Liver (tissue), 9 donors: ENCODE measurements around the gene NR6A1. TPM values are rescaled to one million over a fixed set of nuclear protein-coding genes. Genes with fewer than 3 reads are reported as not detected.

Experiments
- DNase-seq: peaks from one replicate; pipeline ENCODE4 v3.0.0-alpha.2; 2017; ENCODE audit warnings: low spot score
- H3K27ac ChIP-seq, 2 donors: one replicate each; pipeline ENCODE4 v1.7.0; 2013; ENCODE audit warnings: inconsistent platforms in 2 of 2, low read length in 2 of 2, control low read depth in 1 of 2, low read depth in 1 of 2, mild to moderate bottlenecking in 1 of 2
- H3K27me3 ChIP-seq, 4 donors: one replicate each; pipeline versions ENCODE4 v1.6.1 to v1.7.0; 2013; ENCODE audit warnings: low read length in 3 of 4, inconsistent platforms in 1 of 4, mild to moderate bottlenecking in 1 of 4, moderate library complexity in 1 of 4; ENCODE audit not compliant: control insufficient read depth in 4 of 4, insufficient read depth in 4 of 4
- H3K36me3 ChIP-seq, 4 donors: one replicate each; pipeline versions ENCODE4 v1.6.1 to v1.7.0; 2013; ENCODE audit warnings: low read length in 3 of 4, mild to moderate bottlenecking in 3 of 4, low read depth in 1 of 4, moderate library complexity in 1 of 4; ENCODE audit not compliant: control insufficient read depth in 4 of 4, insufficient read depth in 3 of 4
- H3K4me1 ChIP-seq, 4 donors: one replicate each; pipeline versions ENCODE4 v1.6.1 to v1.7.0; 2013; ENCODE audit warnings: low read length in 3 of 4, mild to moderate bottlenecking in 3 of 4, moderate library complexity in 1 of 4; ENCODE audit not compliant: control insufficient read depth in 4 of 4, insufficient read depth in 4 of 4
- H3K4me3 ChIP-seq, 3 donors: one replicate each; pipeline versions ENCODE4 v1.6.1 to v1.7.0; 2013; ENCODE audit warnings: low read length in 3 of 3, control low read depth in 1 of 3, low read depth in 1 of 3, mild to moderate bottlenecking in 1 of 3
- H3K9ac ChIP-seq, 2 donors: one replicate each; pipeline ENCODE4 v1.7.0; 2013; ENCODE audit warnings: low read length in 2 of 2, mild to moderate bottlenecking in 2 of 2, moderate library complexity in 2 of 2, control low read depth in 1 of 2, low read depth in 1 of 2
- H3K9me3 ChIP-seq, 4 donors: one replicate each; pipeline versions ENCODE4 v1.6.1 to v1.7.0; 2013; ENCODE audit warnings: low read length in 3 of 4; ENCODE audit not compliant: control insufficient read depth in 4 of 4
- ATF3 ChIP-seq: IDR thresholded peaks from 2 replicates; pipeline ENCODE4 v1.6.1; 2016; ENCODE audit warnings: antibody characterized with exemption
- CTCF ChIP-seq: fragments of 150-350 bp; IDR thresholded peaks from 2 replicates; pipeline ENCODE4 v1.5.1; 2017; ENCODE audit warnings: improper control_type of control experiment, low read depth, low read length; ENCODE audit not compliant: missing input control
- EGR1 ChIP-seq, 2 donors: IDR thresholded peaks; 2 replicates each; pipeline ENCODE4 v1.6.1; 2016 to 2018; ENCODE audit warnings: antibody characterized with exemption in 2 of 2, low read depth in 2 of 2
- FOXA1 ChIP-seq: IDR thresholded peaks from 2 replicates; pipeline ENCODE4 v1.6.1; 2016; ENCODE audit warnings: antibody characterized with exemption
- FOXA2 ChIP-seq: IDR thresholded peaks from 2 replicates; pipeline ENCODE4 v1.6.1; 2016; ENCODE audit warnings: antibody characterized with exemption
- GABPA ChIP-seq, 2 donors: IDR thresholded peaks in 1 of 2; conservative IDR thresholded peaks in 1 of 2; 2 replicates each; pipeline ENCODE4 v1.6.1; 2016; ENCODE audit warnings: antibody characterized with exemption in 2 of 2, mild to moderate bottlenecking in 1 of 2, moderate library complexity in 1 of 2
- HNF4A ChIP-seq, 2 donors: conservative IDR thresholded peaks; 2 replicates each; pipeline ENCODE4 v1.6.1; 2016; ENCODE audit warnings: antibody characterized with exemption in 2 of 2, mild to moderate bottlenecking in 2 of 2
- HNF4G ChIP-seq: IDR thresholded peaks from 2 replicates; pipeline ENCODE4 v1.6.1; 2016; ENCODE audit warnings: antibody characterized with exemption
- JUND ChIP-seq, 2 donors: IDR thresholded peaks; 2 replicates each; pipeline ENCODE4 v1.6.1; 2016; ENCODE audit warnings: antibody characterized with exemption in 2 of 2
- MAX ChIP-seq: IDR thresholded peaks from 2 replicates; pipeline ENCODE4 v1.6.1; 2016; ENCODE audit warnings: antibody characterized with exemption
- NR2F2 ChIP-seq: IDR thresholded peaks from 2 replicates; pipeline ENCODE4 v1.6.1; 2016; ENCODE audit warnings: antibody characterized with exemption
- RAD21 ChIP-seq, 2 donors: IDR thresholded peaks; 2 replicates each; pipeline ENCODE4 v1.6.1; 2016; ENCODE audit warnings: antibody characterized with exemption in 2 of 2, mild to moderate bottlenecking in 2 of 2
- SP1 ChIP-seq: IDR thresholded peaks from 2 replicates; pipeline ENCODE4 v1.6.1; 2018; ENCODE audit warnings: antibody characterized with exemption, mild to moderate bottlenecking
- TAF1 ChIP-seq: conservative IDR thresholded peaks from 2 replicates; pipeline ENCODE4 v1.6.1; 2016; ENCODE audit warnings: antibody characterized with exemption, mild to moderate bottlenecking
- YY1 ChIP-seq: IDR thresholded peaks from 2 replicates; pipeline ENCODE4 v1.6.1; 2016; ENCODE audit warnings: antibody characterized with exemption, mild to moderate bottlenecking
- ZBTB33 ChIP-seq: IDR thresholded peaks from 2 replicates; pipeline ENCODE4 v1.6.1; 2016; ENCODE audit warnings: antibody characterized with exemption
- WGBS: extraction: QIAGEN DNeasy Blood & Tissue Kit; methylation state at CpG from one replicate; pipeline ENCODE4 v1.1.7; 2013; 5-methylcytosine and 5-hydroxymethylcytosine counted together
- polyA plus RNA-seq, 2 donors: library from polyadenylated mRNA; stranded (reverse) in 1 of 2; unstranded in 1 of 2; fragments of 200-250 nt in 1 of 2; fragments of >200 nt in 1 of 2; fragmentation: Nextera tagmentation in 1 of 2; extraction: Ambion mirVana in 1 of 2; gene quantifications; one replicate each; pipeline versions ENCODE4 v1.2.1 to v1.2.3, GENCODE V29; 2013 to 2015
- total RNA-seq, 2 donors: library from RNA; depleted of rRNA; stranded (reverse); fragments of >200 nt; gene quantifications; one replicate each; pipeline ENCODE4 v1.2.3, GENCODE V29; 2014
- TF ChIP-seq, protein P1 (sequence below): IDR thresholded peaks from 2 replicates; pipeline ENCODE4 v1.6.1; 2016; ENCODE audit warnings: antibody characterized with exemption, mild to moderate bottlenecking
- donor health status: healthy.
- donor health status: healthy.
- donor health status: healthy.
- donor health status: healthy.
- donor health status: healthy.

NR6A1 gene
- total and polyA plus RNA-seq, 4 donors = 0.72 to 6.1 (median 2.1) TPM

- TF ChIP-seq NR2F2 = no peak
- TF ChIP-seq FOXA2 = no peak
- TF ChIP-seq, protein P1, sequence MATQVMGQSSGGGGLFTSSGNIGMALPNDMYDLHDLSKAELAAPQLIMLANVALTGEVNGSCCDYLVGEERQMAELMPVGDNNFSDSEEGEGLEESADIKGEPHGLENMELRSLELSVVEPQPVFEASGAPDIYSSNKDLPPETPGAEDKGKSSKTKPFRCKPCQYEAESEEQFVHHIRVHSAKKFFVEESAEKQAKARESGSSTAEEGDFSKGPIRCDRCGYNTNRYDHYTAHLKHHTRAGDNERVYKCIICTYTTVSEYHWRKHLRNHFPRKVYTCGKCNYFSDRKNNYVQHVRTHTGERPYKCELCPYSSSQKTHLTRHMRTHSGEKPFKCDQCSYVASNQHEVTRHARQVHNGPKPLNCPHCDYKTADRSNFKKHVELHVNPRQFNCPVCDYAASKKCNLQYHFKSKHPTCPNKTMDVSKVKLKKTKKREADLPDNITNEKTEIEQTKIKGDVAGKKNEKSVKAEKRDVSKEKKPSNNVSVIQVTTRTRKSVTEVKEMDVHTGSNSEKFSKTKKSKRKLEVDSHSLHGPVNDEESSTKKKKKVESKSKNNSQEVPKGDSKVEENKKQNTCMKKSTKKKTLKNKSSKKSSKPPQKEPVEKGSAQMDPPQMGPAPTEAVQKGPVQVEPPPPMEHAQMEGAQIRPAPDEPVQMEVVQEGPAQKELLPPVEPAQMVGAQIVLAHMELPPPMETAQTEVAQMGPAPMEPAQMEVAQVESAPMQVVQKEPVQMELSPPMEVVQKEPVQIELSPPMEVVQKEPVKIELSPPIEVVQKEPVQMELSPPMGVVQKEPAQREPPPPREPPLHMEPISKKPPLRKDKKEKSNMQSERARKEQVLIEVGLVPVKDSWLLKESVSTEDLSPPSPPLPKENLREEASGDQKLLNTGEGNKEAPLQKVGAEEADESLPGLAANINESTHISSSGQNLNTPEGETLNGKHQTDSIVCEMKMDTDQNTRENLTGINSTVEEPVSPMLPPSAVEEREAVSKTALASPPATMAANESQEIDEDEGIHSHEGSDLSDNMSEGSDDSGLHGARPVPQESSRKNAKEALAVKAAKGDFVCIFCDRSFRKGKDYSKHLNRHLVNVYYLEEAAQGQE = no peak
- no peak for TF ChIP-seq HNF4A (conservative IDR thresholded peaks at IDR 0.05)
- no peak for TF ChIP-seq ZBTB33
- H3K27ac ChIP-seq = no peak overlapping the region
- 55% methylated on average over 1 of the region's 1 CpG for WGBS
Measured at GRCh38 chr9:124766326-124766725, 4.8 kb downstream of the NR6A1 start.

DNA sequence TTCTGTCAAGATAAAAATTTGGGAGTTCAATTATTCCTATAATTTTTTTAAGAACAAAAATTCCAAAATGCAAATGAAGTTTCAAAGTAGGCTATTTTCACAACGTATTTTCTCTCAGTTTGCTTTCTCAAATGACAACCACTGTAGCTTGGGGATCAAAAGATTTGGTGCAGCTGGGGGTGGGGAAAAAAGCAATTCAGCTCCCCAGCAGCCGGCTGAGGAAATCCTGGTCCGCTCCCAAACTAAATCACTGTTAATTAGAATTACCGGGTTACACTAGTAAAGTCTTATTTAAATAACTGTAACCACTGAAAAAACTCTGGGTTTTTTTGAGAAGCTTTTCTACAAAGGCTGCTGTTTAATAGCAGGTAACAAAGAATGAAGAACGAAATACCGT lies 5.7 kb downstream of the NR6A1 start:
- 82% methylated on average over 6 of the region's 6 CpGs for WGBS
- Histone ChIP-seq H3K4me3 (no peak overlapping the region), H3K27ac (no peak overlapping the region), H3K9me3 (no peaks in the 10 kb centered on the region), H3K9ac (no peak overlapping the region), H3K36me3 (no peaks in the 10 kb centered on the region), H3K27me3 (no peaks in the 10 kb centered on the region), H3K4me1 (peaks cover 0 to 32% (median 23%) of the 10 kb centered on the region in 4 donors)
- no peak for DNase-seq
- TF ChIP-seq GABPA (IDR thresholded peaks at IDR 0.05 in 1 of 2, conservative IDR thresholded peaks at IDR 0.05 in 1 of 2) (no peak), MAX (no peak), FOXA2 (no peak), JUND (IDR thresholded peaks at IDR 0.05) (no peak), HNF4A (conservative IDR thresholded peaks at IDR 0.05) (no peak), EGR1 (IDR thresholded peaks at IDR 0.05; ENCODE audit: low read depth in 2 of 2) (no peak), ATF3 (no peak), TAF1 (no peak), YY1 (no peak), ZBTB33 (no peak), FOXA1 (no peak), SP1 (no peak), CTCF (no peak), NR2F2 (no peak), HNF4G (no peak), RAD21 (IDR thresholded peaks at IDR 0.05) (no peak)
- TF ChIP-seq, protein P1 = no peak

More at GRCh38 chr9:124766326-124766725, 4.8 kb downstream of the NR6A1 start:
- H3K9me3 ChIP-seq = no peaks in the 10 kb centered on the region
- peaks cover 0 to 32% (median 23%) of the 10 kb centered on the region in 4 donors for H3K4me1 ChIP-seq
- H3K4me3 ChIP-seq = no peak overlapping the region
- H3K9ac ChIP-seq = no peak overlapping the region
- DNase-seq = no peak
- H3K27me3 ChIP-seq = no peaks in the 10 kb centered on the region
- no peaks in the 10 kb centered on the region for H3K36me3 ChIP-seq
